Measurements from ENCODE around the gene ADRB1. TPM values are rescaled to one million over a fixed set of nuclear protein-coding genes. Genes with fewer than 3 reads are reported as not detected.

The ADRB1 gene
- total RNA-seq, 1 experiment from 2014 or later, result 0.15 TPM

DNA sequence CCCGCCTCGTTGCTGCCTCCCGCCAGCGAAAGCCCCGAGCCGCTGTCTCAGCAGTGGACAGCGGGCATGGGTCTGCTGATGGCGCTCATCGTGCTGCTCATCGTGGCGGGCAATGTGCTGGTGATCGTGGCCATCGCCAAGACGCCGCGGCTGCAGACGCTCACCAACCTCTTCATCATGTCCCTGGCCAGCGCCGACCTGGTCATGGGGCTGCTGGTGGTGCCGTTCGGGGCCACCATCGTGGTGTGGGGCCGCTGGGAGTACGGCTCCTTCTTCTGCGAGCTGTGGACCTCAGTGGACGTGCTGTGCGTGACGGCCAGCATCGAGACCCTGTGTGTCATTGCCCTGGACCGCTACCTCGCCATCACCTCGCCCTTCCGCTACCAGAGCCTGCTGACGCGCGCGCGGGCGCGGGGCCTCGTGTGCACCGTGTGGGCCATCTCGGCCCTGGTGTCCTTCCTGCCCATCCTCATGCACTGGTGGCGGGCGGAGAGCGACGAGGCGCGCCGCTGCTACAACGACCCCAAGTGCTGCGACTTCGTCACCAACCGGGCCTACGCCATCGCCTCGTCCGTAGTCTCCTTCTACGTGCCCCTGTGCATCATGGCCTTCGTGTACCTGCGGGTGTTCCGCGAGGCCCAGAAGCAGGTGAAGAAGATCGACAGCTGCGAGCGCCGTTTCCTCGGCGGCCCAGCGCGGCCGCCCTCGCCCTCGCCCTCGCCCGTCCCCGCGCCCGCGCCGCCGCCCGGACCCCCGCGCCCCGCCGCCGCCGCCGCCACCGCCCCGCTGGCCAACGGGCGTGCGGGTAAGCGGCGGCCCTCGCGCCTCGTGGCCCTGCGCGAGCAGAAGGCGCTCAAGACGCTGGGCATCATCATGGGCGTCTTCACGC lies 825 bp downstream of the ADRB1 start:
- peak overlapping the region; percentile 79 for H3K4me2 ChIP-seq (ENCODE audit: low read length)
- peaks cover 63% of the 10 kb centered on the region for H3K27me3 ChIP-seq (ENCODE audit: low read length)
- peak; percentile 61 for TF ChIP-seq EZH2 (IDR thresholded peaks at IDR 0.05; ENCODE audit: low read length, unreplicated experiment)
- TF ChIP-seq EZH2phosphoT487 (IDR thresholded peaks at IDR 0.05; ENCODE audit: borderline replicate concordance, low read length), result no peak
- TF ChIP-seq, protein P1, sequence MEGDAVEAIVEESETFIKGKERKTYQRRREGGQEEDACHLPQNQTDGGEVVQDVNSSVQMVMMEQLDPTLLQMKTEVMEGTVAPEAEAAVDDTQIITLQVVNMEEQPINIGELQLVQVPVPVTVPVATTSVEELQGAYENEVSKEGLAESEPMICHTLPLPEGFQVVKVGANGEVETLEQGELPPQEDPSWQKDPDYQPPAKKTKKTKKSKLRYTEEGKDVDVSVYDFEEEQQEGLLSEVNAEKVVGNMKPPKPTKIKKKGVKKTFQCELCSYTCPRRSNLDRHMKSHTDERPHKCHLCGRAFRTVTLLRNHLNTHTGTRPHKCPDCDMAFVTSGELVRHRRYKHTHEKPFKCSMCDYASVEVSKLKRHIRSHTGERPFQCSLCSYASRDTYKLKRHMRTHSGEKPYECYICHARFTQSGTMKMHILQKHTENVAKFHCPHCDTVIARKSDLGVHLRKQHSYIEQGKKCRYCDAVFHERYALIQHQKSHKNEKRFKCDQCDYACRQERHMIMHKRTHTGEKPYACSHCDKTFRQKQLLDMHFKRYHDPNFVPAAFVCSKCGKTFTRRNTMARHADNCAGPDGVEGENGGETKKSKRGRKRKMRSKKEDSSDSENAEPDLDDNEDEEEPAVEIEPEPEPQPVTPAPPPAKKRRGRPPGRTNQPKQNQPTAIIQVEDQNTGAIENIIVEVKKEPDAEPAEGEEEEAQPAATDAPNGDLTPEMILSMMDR (conservative IDR thresholded peaks at IDR 0.05; ENCODE audit: low read depth, low read length), result no peak
- H3F3A ChIP-seq (ENCODE audit: low read length, unreplicated experiment), result no peaks in the 10 kb centered on the region
- ChIA-PET CTCF (no interaction called here), POLR2A (ENCODE audit: unreplicated experiment) (no interaction called here)
- H3K9me3 ChIP-seq (ENCODE audit: low read length), result no peaks in the 10 kb centered on the region
- intact Hi-C loops (cut with micrococcal nuclease), result loop anchor here (5.0 kb wide), 1 partner anchor 192 kb away; the partner anchor contains the start of genes DCLRE1A and NHLRC2
- peak overlapping the region; percentile 63 for H3K4me3 ChIP-seq (ENCODE audit: low read length)
- no TSS peak for BruUV-seq (replicated peaks)
- 0 out of 2 replicates have a peak overlapping the region, but pooled peaks have one; percentile 18 for H2AFZ ChIP-seq (ENCODE audit: low read length)
- no peak overlapping the region for H3K9ac ChIP-seq (ENCODE audit: low read length)
- ATAC-seq (peak; percentile 4; the same call in 1 of the 2 replicates), DNase-seq (no peak)
- H3K27ac ChIP-seq (ENCODE audit: low read length), result no peak overlapping the region
- no peaks in the 10 kb centered on the region for H3K9me2 ChIP-seq (replicated peaks; ENCODE audit: low read length)
- H3K36me3 ChIP-seq (ENCODE audit: low read depth, low read length), result no peaks in the 10 kb centered on the region
- no peaks in the 10 kb centered on the region for H4K20me1 ChIP-seq (ENCODE audit: low read length)
- H3K4me1 ChIP-seq (ENCODE audit: insufficient read depth, low read length), result peaks cover 4% of the 10 kb centered on the region; the same call in 1 of the 2 replicates
- no peaks in the 10 kb centered on the region for H3K79me2 ChIP-seq (ENCODE audit: low read length)

GRCh38 chr10:114045136-114046086 lies 1.7 kb downstream of the ADRB1 start:
- ChIA-PET POLR2A (ENCODE audit: unreplicated experiment) (no interaction called here), CTCF (no interaction called here)
- TF ChIP-seq EZH2phosphoT487 (IDR thresholded peaks at IDR 0.05; ENCODE audit: borderline replicate concordance, low read length) (peak; percentile 42; the same call in 1 of the 2 replicates), EZH2 (IDR thresholded peaks at IDR 0.05; ENCODE audit: low read length, unreplicated experiment) (no peak)
- TF ChIP-seq, protein P1 (conservative IDR thresholded peaks at IDR 0.05; ENCODE audit: low read depth, low read length), result no peak
- Histone ChIP-seq H3K79me2 (ENCODE audit: low read length) (no peaks in the 10 kb centered on the region), H3K27me3 (ENCODE audit: low read length) (peaks cover 67% of the 10 kb centered on the region), H3F3A (ENCODE audit: low read length, unreplicated experiment) (no peaks in the 10 kb centered on the region), H3K4me3 (ENCODE audit: low read length) (peak overlapping the region; percentile 52; the same call in 1 of the 2 replicates), H3K9me3 (ENCODE audit: low read length) (no peaks in the 10 kb centered on the region), H2AFZ (ENCODE audit: low read length) (0 out of 2 replicates have a peak overlapping the region, but pooled peaks have one; percentile 48), H3K4me1 (ENCODE audit: insufficient read depth, low read length) (peaks cover 4% of the 10 kb centered on the region; the same call in 1 of the 2 replicates), H3K36me3 (ENCODE audit: low read depth, low read length) (no peaks in the 10 kb centered on the region), H3K9me2 (replicated peaks; ENCODE audit: low read length) (no peaks in the 10 kb centered on the region), H3K27ac (ENCODE audit: low read length) (no peak overlapping the region), H4K20me1 (ENCODE audit: low read length) (no peaks in the 10 kb centered on the region), H3K4me2 (ENCODE audit: low read length) (peak overlapping the region; percentile 67), H3K9ac (ENCODE audit: low read length) (no peak overlapping the region)
- intact Hi-C loops (cut with micrococcal nuclease), result no loop called here
- DNase-seq (peak; percentile 11), ATAC-seq (peak; percentile 7; the same call in 1 of the 2 replicates)
- no TSS peak for BruUV-seq (replicated peaks)
